Gastrocnemius medialis (tissue), 4 donors: ENCODE results near the gene ALK.

Source experiments
- POLR2A ChIP-seq, 2 donors: fragments of 450-650 bp; IDR thresholded peaks; one replicate each; pipeline ENCODE4 v1.6.1; 2017; ENCODE audit warnings: antibody characterized with exemption in 2 of 2, mild to moderate bottlenecking in 2 of 2, moderate library complexity in 2 of 2
- TF ChIP-seq, protein P1 (sequence below), 5 experiments: fragments of 450-650 bp in 3 of 5; fragments of 200-600 bp in 2 of 5; sonication (generic) in 2 of 5; IDR thresholded peaks in 4 of 5; conservative IDR thresholded peaks in 1 of 5; 1 replicate in 4 of 5; 2 replicates in 1 of 5; pipeline ENCODE4 v1.5.1; 2016 to 2019; ENCODE audit warnings: antibody characterized with exemption in 5 of 5, mild to moderate bottlenecking in 3 of 5, moderate library complexity in 3 of 5

DNA sequence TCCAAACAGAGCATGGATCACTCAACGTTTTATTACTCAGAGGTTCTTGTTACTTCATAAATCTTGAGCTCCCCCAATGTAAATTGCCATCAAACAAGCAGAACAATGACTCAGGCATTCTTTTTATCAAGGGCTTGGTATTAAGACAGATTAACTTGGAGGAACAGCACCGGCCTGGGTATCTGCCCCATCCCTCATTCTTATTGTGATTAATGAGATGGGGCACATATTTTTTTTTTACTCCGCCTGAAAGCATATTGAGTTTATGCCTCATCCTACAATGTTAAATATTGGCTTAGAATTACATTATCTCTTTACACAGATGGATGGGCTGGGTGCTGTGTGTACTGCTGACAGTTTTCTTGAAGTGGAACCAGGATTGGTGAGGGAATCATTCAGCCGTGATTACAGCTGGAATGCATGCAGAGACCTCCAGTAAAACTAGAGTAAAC is 418.9 kb downstream of the ALK start:
- TF ChIP-seq, protein P1, sequence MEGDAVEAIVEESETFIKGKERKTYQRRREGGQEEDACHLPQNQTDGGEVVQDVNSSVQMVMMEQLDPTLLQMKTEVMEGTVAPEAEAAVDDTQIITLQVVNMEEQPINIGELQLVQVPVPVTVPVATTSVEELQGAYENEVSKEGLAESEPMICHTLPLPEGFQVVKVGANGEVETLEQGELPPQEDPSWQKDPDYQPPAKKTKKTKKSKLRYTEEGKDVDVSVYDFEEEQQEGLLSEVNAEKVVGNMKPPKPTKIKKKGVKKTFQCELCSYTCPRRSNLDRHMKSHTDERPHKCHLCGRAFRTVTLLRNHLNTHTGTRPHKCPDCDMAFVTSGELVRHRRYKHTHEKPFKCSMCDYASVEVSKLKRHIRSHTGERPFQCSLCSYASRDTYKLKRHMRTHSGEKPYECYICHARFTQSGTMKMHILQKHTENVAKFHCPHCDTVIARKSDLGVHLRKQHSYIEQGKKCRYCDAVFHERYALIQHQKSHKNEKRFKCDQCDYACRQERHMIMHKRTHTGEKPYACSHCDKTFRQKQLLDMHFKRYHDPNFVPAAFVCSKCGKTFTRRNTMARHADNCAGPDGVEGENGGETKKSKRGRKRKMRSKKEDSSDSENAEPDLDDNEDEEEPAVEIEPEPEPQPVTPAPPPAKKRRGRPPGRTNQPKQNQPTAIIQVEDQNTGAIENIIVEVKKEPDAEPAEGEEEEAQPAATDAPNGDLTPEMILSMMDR (IDR thresholded peaks at IDR 0.05 in 4 of 5, conservative IDR thresholded peaks at IDR 0.05 in 1 of 5): no peak
- no peak for TF ChIP-seq POLR2A (IDR thresholded peaks at IDR 0.05)
